PC-3 (cell line): Measurements from ENCODE around the gene RNF103. TPM values are rescaled to one million over a fixed set of nuclear protein-coding genes. Genes with fewer than 3 reads are reported as not detected.

ENCODE experiments used
- ATAC-seq: fragments of 200-7000 bp; cut with Tn5 transposase; 2 replicates; pipeline ENCODE4 v1.9.1; 2020; ENCODE audit warnings: mild to moderate bottlenecking, moderate library complexity
- BruUV-seq: library from RNA; stranded (reverse); fragments of 400-500 nt; replicated peaks from 2 replicates; lab custom pipeline; 2021; lab: Mats Ljungman, UMichigan
- CTCF ChIA-PET: fragments of 300-600 bp; sonication (Branson Sonifier 250); formaldehyde crosslinking; loops from one replicate; lab custom pipeline; 2022; ENCODE audit warnings: antibody characterized with exemption; lab: Charles Lee
- POLR2A ChIA-PET: fragments of 300-600 bp; sonication (Branson Sonifier 250); formaldehyde crosslinking; loops from one replicate; lab custom pipeline; 2022; ENCODE audit warnings: antibody characterized with exemption; ENCODE audit not compliant: unreplicated experiment; lab: Charles Lee
- DNase-seq: peaks from one replicate; pipeline ENCODE4 v3.0.0-alpha.2; 2015
- H2AFZ ChIP-seq: fragments of 300-600 bp; sonication (generic); 2 replicates; pipeline ENCODE4 v1.6.0; 2016; ENCODE audit warnings: antibody characterized with exemption, low read length
- H3F3A ChIP-seq: fragments of 300-600 bp; sonication (generic); one replicate; pipeline ENCODE4 v1.6.0; 2017; ENCODE audit warnings: antibody characterized with exemption, low read length, control low read depth, mild to moderate bottlenecking; ENCODE audit not compliant: unreplicated experiment
- H3K27ac ChIP-seq: fragments of 300-600 bp; sonication (generic); 2 replicates; pipeline ENCODE4 v1.5.1; 2016; ENCODE audit warnings: mild to moderate bottlenecking, low read length
- H3K27me3 ChIP-seq: fragments of 300-600 bp; sonication (generic); 2 replicates; pipeline ENCODE4 v1.6.1; 2016; ENCODE audit warnings: low read length, mixed read lengths
- H3K36me3 ChIP-seq: fragments of 300-600 bp; sonication (generic); 2 replicates; pipeline ENCODE4 v1.6.1; 2016; ENCODE audit warnings: low read depth, mixed run types, low read length, mixed read lengths
- H3K4me1 ChIP-seq: fragments of 300-600 bp; sonication (generic); 2 replicates; pipeline ENCODE4 v1.5.1; 2016; ENCODE audit warnings: low read length; ENCODE audit not compliant: insufficient read depth
- H3K4me2 ChIP-seq: fragments of 300-600 bp; sonication (generic); 2 replicates; pipeline ENCODE4 v1.6.0; 2016; ENCODE audit warnings: low read length
- H3K4me3 ChIP-seq: fragments of 300-600 bp; sonication (generic); 2 replicates; pipeline ENCODE4 v1.5.1; 2016; ENCODE audit warnings: mild to moderate bottlenecking, low read length, mixed read lengths
- H3K79me2 ChIP-seq: fragments of 300-600 bp; sonication (generic); 2 replicates; pipeline ENCODE4 v1.6.1; 2017; ENCODE audit warnings: low read length, mixed read lengths
- H3K9ac ChIP-seq: fragments of 300-600 bp; sonication (generic); 2 replicates; pipeline ENCODE4 v1.6.0; 2016; ENCODE audit warnings: mild to moderate bottlenecking, low read length
- H3K9me2 ChIP-seq: fragments of 300-600 bp; sonication (generic); replicated peaks from 2 replicates; pipeline ENCODE4 v1.6.1; 2016; ENCODE audit warnings: mixed run types, low read length, mixed read lengths
- H3K9me3 ChIP-seq: fragments of 300-600 bp; sonication (generic); 2 replicates; pipeline ENCODE4 v1.6.1; 2016; ENCODE audit warnings: low read length, mixed read lengths
- H4K20me1 ChIP-seq: fragments of 300-600 bp; sonication (generic); 2 replicates; pipeline ENCODE4 v1.6.1; 2016; ENCODE audit warnings: low read length, mixed read lengths
- EZH2 ChIP-seq: fragments of 300-600 bp; sonication (generic); IDR thresholded peaks from one replicate; pipeline ENCODE4 v1.6.1; 2017; ENCODE audit warnings: antibody characterized with exemption, mild to moderate bottlenecking, low read length; ENCODE audit not compliant: unreplicated experiment
- EZH2phosphoT487 ChIP-seq: fragments of 300-600 bp; sonication (generic); IDR thresholded peaks from 2 replicates; pipeline ENCODE4 v1.6.1; 2018; ENCODE audit warnings: mild to moderate bottlenecking, antibody characterized with exemption, low read length, borderline replicate concordance
- intact Hi-C: fragments of 100-400 bp; cut with micrococcal nuclease; formaldehyde crosslinking; loops from 2 replicates; pipeline ENCODE4 v1.9.0; 2023
- total RNA-seq: library from RNA; depleted of rRNA; stranded (reverse); fragments of >200 nt; gene quantifications from 2 replicates; pipeline ENCODE4 v1.2.3, GENCODE V29; 2014
- TF ChIP-seq, protein P1 (sequence below): fragments of 300-600 bp; sonication (generic); conservative IDR thresholded peaks from 2 replicates; pipeline ENCODE4 v1.5.1; 2017; ENCODE audit warnings: antibody characterized with exemption, low read depth, mild to moderate bottlenecking, low read length

RNF103 gene
- total RNA-seq, 1 experiment from 2014 or later, result 10.4 TPM

DNA sequence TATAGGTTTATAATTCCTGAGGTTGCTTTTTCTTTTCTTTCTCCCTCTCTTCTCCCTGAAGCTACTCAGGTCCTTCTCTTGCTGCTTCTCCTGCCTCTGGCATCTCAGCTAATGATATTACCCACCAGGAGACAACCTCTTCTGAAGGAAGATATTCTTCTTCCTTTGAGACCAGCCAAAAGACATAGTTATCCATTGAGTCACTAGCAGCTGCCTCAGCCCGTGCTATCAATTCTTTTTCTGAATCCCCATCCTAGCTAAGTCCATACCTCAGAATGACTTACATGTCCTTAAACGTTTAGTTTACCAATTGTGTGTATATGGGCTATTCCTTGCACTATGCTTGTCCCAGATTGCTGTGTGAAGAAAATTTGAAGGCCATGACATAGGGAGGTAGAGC, 25.0 kb upstream of the RNF103 start:
- intact Hi-C loops, result no loop called here
- H3K79me2 ChIP-seq, result no peaks in the 10 kb centered on the region

DNA sequence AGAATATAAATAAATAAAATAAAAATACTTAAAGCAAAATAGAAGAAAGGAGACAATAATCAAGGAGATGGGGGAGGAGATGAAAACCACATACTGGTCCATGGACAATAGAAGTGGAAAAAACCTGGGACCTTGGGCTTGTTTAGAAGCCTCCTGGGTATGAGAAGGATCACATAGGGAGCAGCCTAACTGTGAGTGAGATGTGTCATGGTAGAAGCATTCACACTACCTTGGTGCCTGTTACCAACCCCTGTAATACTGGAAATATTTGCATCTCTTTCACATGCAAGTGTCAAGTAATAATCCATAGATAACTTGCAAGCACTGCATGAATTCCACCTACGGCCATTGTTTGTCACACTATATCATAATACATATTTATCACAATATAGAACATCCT, 23.2 kb upstream of the RNF103 start:
- TF ChIP-seq EZH2, result no peak
- TF ChIP-seq, protein P1, sequence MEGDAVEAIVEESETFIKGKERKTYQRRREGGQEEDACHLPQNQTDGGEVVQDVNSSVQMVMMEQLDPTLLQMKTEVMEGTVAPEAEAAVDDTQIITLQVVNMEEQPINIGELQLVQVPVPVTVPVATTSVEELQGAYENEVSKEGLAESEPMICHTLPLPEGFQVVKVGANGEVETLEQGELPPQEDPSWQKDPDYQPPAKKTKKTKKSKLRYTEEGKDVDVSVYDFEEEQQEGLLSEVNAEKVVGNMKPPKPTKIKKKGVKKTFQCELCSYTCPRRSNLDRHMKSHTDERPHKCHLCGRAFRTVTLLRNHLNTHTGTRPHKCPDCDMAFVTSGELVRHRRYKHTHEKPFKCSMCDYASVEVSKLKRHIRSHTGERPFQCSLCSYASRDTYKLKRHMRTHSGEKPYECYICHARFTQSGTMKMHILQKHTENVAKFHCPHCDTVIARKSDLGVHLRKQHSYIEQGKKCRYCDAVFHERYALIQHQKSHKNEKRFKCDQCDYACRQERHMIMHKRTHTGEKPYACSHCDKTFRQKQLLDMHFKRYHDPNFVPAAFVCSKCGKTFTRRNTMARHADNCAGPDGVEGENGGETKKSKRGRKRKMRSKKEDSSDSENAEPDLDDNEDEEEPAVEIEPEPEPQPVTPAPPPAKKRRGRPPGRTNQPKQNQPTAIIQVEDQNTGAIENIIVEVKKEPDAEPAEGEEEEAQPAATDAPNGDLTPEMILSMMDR, result no peak
- TF ChIP-seq EZH2phosphoT487, result no peak
- POLR2A ChIA-PET, result no interaction called here
- no peak overlapping the region for H3K9ac ChIP-seq
- H3K36me3 ChIP-seq, result no peaks in the 10 kb centered on the region
- H3F3A ChIP-seq, result no peaks in the 10 kb centered on the region
- H3K9me2 ChIP-seq, result no peaks in the 10 kb centered on the region
- no peaks in the 10 kb centered on the region for H4K20me1 ChIP-seq
- no peaks in the 10 kb centered on the region for H3K27me3 ChIP-seq
- ATAC-seq (no peak), DNase-seq (no peak)
- H2AFZ ChIP-seq, result no peak overlapping the region
- H3K27ac ChIP-seq, result no peak overlapping the region
- no peak overlapping the region for H3K4me3 ChIP-seq
- no peaks in the 10 kb centered on the region for H3K79me2 ChIP-seq
- no peak overlapping the region for H3K4me2 ChIP-seq
- 0 out of 2 replicates have a peak, but pooled peaks cover 11% of the 10 kb centered on the region for H3K9me3 ChIP-seq
- BruUV-seq, result no TSS peak
- intact Hi-C loops, result no loop called here
- CTCF ChIA-PET, result no interaction called here
- H3K4me1 ChIP-seq, result no peaks in the 10 kb centered on the region

More for the DNA sequence above, 25.0 kb upstream of the RNF103 start:
- Histone ChIP-seq H3K27ac (no peak overlapping the region), H3F3A (no peaks in the 10 kb centered on the region), H3K4me2 (no peak overlapping the region), H3K36me3 (no peaks in the 10 kb centered on the region), H3K4me3 (no peak overlapping the region), H3K9me3 (0 out of 2 replicates have a peak, but pooled peaks cover 11% of the 10 kb centered on the region), H4K20me1 (no peaks in the 10 kb centered on the region), H3K4me1 (no peaks in the 10 kb centered on the region), H3K9ac (no peak overlapping the region), H3K27me3 (no peaks in the 10 kb centered on the region), H2AFZ (no peak overlapping the region), H3K9me2 (no peaks in the 10 kb centered on the region)
- TF ChIP-seq EZH2 (no peak), EZH2phosphoT487 (no peak)
- TF ChIP-seq, protein P1, result no peak
- ChIA-PET POLR2A (no interaction called here), CTCF (no interaction called here)
- ATAC-seq (no peak), DNase-seq (no peak)
- BruUV-seq, result no TSS peak

DNA sequence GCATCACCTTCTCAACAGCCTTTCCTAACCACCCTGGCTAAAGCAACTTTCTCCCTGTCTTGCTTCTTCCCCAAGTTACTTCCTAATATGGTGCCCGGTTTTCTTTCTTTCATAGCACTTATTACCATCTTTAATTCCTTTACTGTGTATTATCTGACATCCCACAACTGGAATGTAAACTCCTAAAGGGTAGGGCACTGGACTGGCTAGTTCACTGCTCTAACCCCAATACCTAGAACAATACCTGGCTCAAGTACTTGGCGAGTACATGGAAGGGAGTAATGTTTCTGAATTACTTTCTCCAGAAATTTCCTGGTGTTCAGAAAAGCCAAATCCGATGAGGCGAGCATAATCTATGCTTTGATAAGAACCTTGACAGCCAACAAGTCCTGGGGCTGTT, 22.7 kb upstream of the RNF103 start:
- H3K27me3 ChIP-seq, result no peaks in the 10 kb centered on the region
- intact Hi-C loops, result no loop called here
- ATAC-seq, result no peak
- no TSS peak for BruUV-seq
- H3K79me2 ChIP-seq, result no peaks in the 10 kb centered on the region
- H2AFZ ChIP-seq, result no peak overlapping the region
- H4K20me1 ChIP-seq, result no peaks in the 10 kb centered on the region
- H3K27ac ChIP-seq, result no peak overlapping the region
- ChIA-PET POLR2A (no interaction called here), CTCF (no interaction called here)
- TF ChIP-seq EZH2, result no peak
- no peak for TF ChIP-seq EZH2phosphoT487
- TF ChIP-seq, protein P1, result no peak
- H3K9ac ChIP-seq, result no peak overlapping the region
- H3K4me3 ChIP-seq, result no peak overlapping the region
- 0 out of 2 replicates have a peak, but pooled peaks cover 11% of the 10 kb centered on the region for H3K9me3 ChIP-seq
- no peak for DNase-seq
- no peaks in the 10 kb centered on the region for H3F3A ChIP-seq
- no peaks in the 10 kb centered on the region for H3K9me2 ChIP-seq
- no peaks in the 10 kb centered on the region for H3K36me3 ChIP-seq
- no peaks in the 10 kb centered on the region for H3K4me1 ChIP-seq
- no peak overlapping the region for H3K4me2 ChIP-seq
